HFFc6 (cell line): ENCODE measurements around the gene CALY. TPM values are rescaled to one million over a fixed set of nuclear protein-coding genes. Genes with fewer than 3 reads are reported as not detected.

Source experiments
- DNase-seq: peaks from one replicate; pipeline ENCODE4 v3.0.0-alpha.2; 2018
- H3K27ac Mint-ChIP-seq: 2 replicates; pipeline ENCODE4 v1.8.0; 2020; ENCODE audit warnings: mild to moderate bottlenecking, mixed read lengths
- H3K27me3 Mint-ChIP-seq: 2 replicates; pipeline ENCODE4 v1.8.0; 2021; ENCODE audit warnings: mild to moderate bottlenecking, moderate library complexity, mixed read lengths; ENCODE audit not compliant: insufficient read depth
- H3K36me3 Mint-ChIP-seq: 2 replicates; pipeline ENCODE4 v1.8.0; 2021; ENCODE audit warnings: low read depth, mixed read lengths
- H3K4me1 Mint-ChIP-seq: 2 replicates; pipeline ENCODE4 v1.8.0; 2020; ENCODE audit warnings: low read depth, mixed read lengths
- H3K4me3 Mint-ChIP-seq: 2 replicates; pipeline ENCODE4 v1.8.0; 2020; ENCODE audit warnings: mild to moderate bottlenecking, moderate library complexity, mixed read lengths
- H3K9me3 Mint-ChIP-seq: 2 replicates; pipeline ENCODE4 v1.8.0; 2020; ENCODE audit warnings: mild to moderate bottlenecking, mixed read lengths
- CTCF ChIP-seq: fragments of 200-600 bp; sonication (generic); IDR thresholded peaks from 2 replicates; pipeline ENCODE4 v1.5.0; 2021; ENCODE audit warnings: antibody characterized with exemption, mild to moderate bottlenecking
- total RNA-seq, 6 experiments: library from RNA; stranded (reverse); fragmentation: NEBNext Ultra II Directional; extraction: Animal tissue kit (Norgen Biotek cat#: 25700); gene quantifications; 2 replicates in 1 of 6; 3 replicates in 5 of 6; pipeline ENCODE4 v1.2.3, GENCODE V29; 2021

The CALY gene
- total RNA-seq, 6 experiments from 2014 or later = 0.31 TPM; not detected in 5

GRCh38 chr10:133316732-133317131 is 20.0 kb downstream of the CALY start:
- H3K36me3 Mint-ChIP-seq = no peaks in the 10 kb centered on the region
- H3K27me3 Mint-ChIP-seq = peaks cover 12% of the 10 kb centered on the region
- no peak overlapping the region for H3K4me3 Mint-ChIP-seq
- peaks cover 6% of the 10 kb centered on the region; the same call in 1 of the 2 replicates for H3K4me1 Mint-ChIP-seq
- TF ChIP-seq CTCF = no peak
- peaks cover 18% of the 10 kb centered on the region for H3K9me3 Mint-ChIP-seq
- DNase-seq = no peak
- no peak overlapping the region for H3K27ac Mint-ChIP-seq

- Mint-ChIP-seq H3K4me3 (no peak overlapping the region), H3K36me3 (no peaks in the 10 kb centered on the region), H3K9me3 (peaks cover 15% of the 10 kb centered on the region), H3K27me3 (peaks cover 12% of the 10 kb centered on the region), H3K4me1 (peaks cover 6% of the 10 kb centered on the region; the same call in 1 of the 2 replicates), H3K27ac (no peak overlapping the region)
- DNase-seq = no peak
- no peak for TF ChIP-seq CTCF
Measured at GRCh38 chr10:133316266-133316665, 20.4 kb downstream of the CALY start.

GRCh38 chr10:133315847-133316246 is 20.8 kb downstream of the CALY start:
- peaks cover 6% of the 10 kb centered on the region; the same call in 1 of the 2 replicates for H3K4me1 Mint-ChIP-seq
- no peaks in the 10 kb centered on the region; the same call in 1 of the 2 replicates for H3K36me3 Mint-ChIP-seq
- H3K27me3 Mint-ChIP-seq = peaks cover 12% of the 10 kb centered on the region
- no peak for DNase-seq
- H3K9me3 Mint-ChIP-seq = peaks cover 11% of the 10 kb centered on the region
- no peak for TF ChIP-seq CTCF
- no peak overlapping the region for H3K4me3 Mint-ChIP-seq
- H3K27ac Mint-ChIP-seq = no peak overlapping the region

GRCh38 chr10:133314911-133315310 is 21.8 kb downstream of the CALY start:
- no peak for TF ChIP-seq CTCF
- no peak for DNase-seq
- peaks cover 6% of the 10 kb centered on the region; the same call in 1 of the 2 replicates for H3K4me1 Mint-ChIP-seq
- no peak overlapping the region for H3K27ac Mint-ChIP-seq
- H3K9me3 Mint-ChIP-seq = peaks cover 4% of the 10 kb centered on the region; the same call in 1 of the 2 replicates
- no peaks in the 10 kb centered on the region; the same call in 1 of the 2 replicates for H3K36me3 Mint-ChIP-seq
- peaks cover 12% of the 10 kb centered on the region for H3K27me3 Mint-ChIP-seq
- no peak overlapping the region for H3K4me3 Mint-ChIP-seq

GRCh38 chr10:133313192-133313591 is 23.5 kb downstream of the CALY start:
- peaks cover 1% of the 10 kb centered on the region for H3K27me3 Mint-ChIP-seq
- DNase-seq = no peak
- no peak overlapping the region for H3K4me3 Mint-ChIP-seq
- no peaks in the 10 kb centered on the region for H3K4me1 Mint-ChIP-seq
- TF ChIP-seq CTCF = no peak
- H3K9me3 Mint-ChIP-seq = no peaks in the 10 kb centered on the region
- no peak overlapping the region for H3K27ac Mint-ChIP-seq
- peaks cover 1% of the 10 kb centered on the region for H3K36me3 Mint-ChIP-seq

GRCh38 chr10:133312769-133313145 is 23.9 kb downstream of the CALY start:
- Mint-ChIP-seq H3K27ac (no peak overlapping the region), H3K36me3 (peaks cover 5% of the 10 kb centered on the region), H3K9me3 (no peaks in the 10 kb centered on the region), H3K4me3 (no peak overlapping the region), H3K27me3 (peaks cover 4% of the 10 kb centered on the region), H3K4me1 (peaks cover 4% of the 10 kb centered on the region)
- DNase-seq = no peak
- TF ChIP-seq CTCF = no peak
